Measurements from ENCODE around the gene XYLT1.

The XYLT1 gene

GRCh38 chr16:17362946-17363345 is 107.8 kb downstream of the XYLT1 start:
- H3K4me3 ChIP-seq (ENCODE audit: insufficient read depth in 1 of 2, low read depth in 1 of 2, low read length in 2 of 2), result no peak overlapping the region
- no peak overlapping the region for H2AK5ac ChIP-seq (ENCODE audit: low read length, severe bottlenecking)
- H2BK15ac ChIP-seq (ENCODE audit: low read depth, poor library complexity, severe bottlenecking), result no peak overlapping the region
- no peak overlapping the region for H3K23ac ChIP-seq (ENCODE audit: low read length in 2 of 2)
- H3K79me1 ChIP-seq (replicated peaks; ENCODE audit: low read length, poor library complexity, severe bottlenecking), result no peaks in the 10 kb centered on the region
- H2BK5ac ChIP-seq (ENCODE audit: low read depth, low read length, poor library complexity, severe bottlenecking), result no peak overlapping the region
- no peaks in the 10 kb centered on the region for H3K36me3 ChIP-seq (ENCODE audit: control insufficient read depth in 1 of 2, insufficient read depth in 2 of 2, low read depth in 1 of 2, low read length in 2 of 2)
- no peak overlapping the region for H3K4ac ChIP-seq (ENCODE audit: low read depth in 1 of 2, low read length in 2 of 2)
- no peak overlapping the region for H3K9ac ChIP-seq (ENCODE audit: low read length)
- H2AFZ ChIP-seq (ENCODE audit: low read depth, low read length), result no peak overlapping the region
- H4K91ac ChIP-seq (ENCODE audit: low read length), result no peak overlapping the region
- no peak for DNase-seq
- no peak overlapping the region for H4K8ac ChIP-seq (ENCODE audit: low read length)
- H3K27me3 ChIP-seq (ENCODE audit: control insufficient read depth in 1 of 2, insufficient read depth in 1 of 2, low read length in 2 of 2), result no peaks in the 10 kb centered on the region
- no peak overlapping the region for H2BK12ac ChIP-seq (ENCODE audit: low read length in 2 of 2)
- WGBS, result 66% methylated on average over 3 of the region's 4 CpGs
- H3K9me3 ChIP-seq (ENCODE audit: control insufficient read depth, low read length), result no peaks in the 10 kb centered on the region
- H3K18ac ChIP-seq (ENCODE audit: low read depth in 1 of 2, low read length in 2 of 2), result no peak overlapping the region
- no peaks in the 10 kb centered on the region for H3K4me1 ChIP-seq (ENCODE audit: control insufficient read depth, insufficient read depth, low read depth, low read length)
- no peak overlapping the region for H3K4me2 ChIP-seq (ENCODE audit: low read length, poor library complexity, severe bottlenecking)
- no peak overlapping the region for H3K27ac ChIP-seq (ENCODE audit: low read length, poor library complexity, severe bottlenecking)
- H3K14ac ChIP-seq (ENCODE audit: low read length in 2 of 2), result no peak overlapping the region
- no peak overlapping the region for H2BK120ac ChIP-seq (ENCODE audit: low read depth, low read length)

GRCh38 chr16:17362183-17362582 is 108.6 kb downstream of the XYLT1 start:
- no peak overlapping the region for H2AK5ac ChIP-seq (ENCODE audit: low read length, severe bottlenecking)
- H3K4me3 ChIP-seq (ENCODE audit: insufficient read depth in 1 of 2, low read depth in 1 of 2, low read length in 2 of 2), result no peak overlapping the region
- H2BK5ac ChIP-seq (ENCODE audit: low read depth, low read length, poor library complexity, severe bottlenecking), result no peak overlapping the region
- H3K18ac ChIP-seq (ENCODE audit: low read depth in 1 of 2, low read length in 2 of 2), result no peak overlapping the region
- H3K27me3 ChIP-seq (ENCODE audit: control insufficient read depth in 1 of 2, insufficient read depth in 1 of 2, low read length in 2 of 2), result no peaks in the 10 kb centered on the region
- 88% methylated on average over 5 of the region's 5 CpGs for WGBS
- H2BK12ac ChIP-seq (ENCODE audit: low read length in 2 of 2), result no peak overlapping the region
- no peak overlapping the region for H3K14ac ChIP-seq (ENCODE audit: low read length in 2 of 2)
- no peak overlapping the region for H3K4ac ChIP-seq (ENCODE audit: low read depth in 1 of 2, low read length in 2 of 2)
- H3K27ac ChIP-seq (ENCODE audit: low read length, poor library complexity, severe bottlenecking), result no peak overlapping the region
- no peak overlapping the region for H2AFZ ChIP-seq (ENCODE audit: low read depth, low read length)
- H4K8ac ChIP-seq (ENCODE audit: low read length), result no peak overlapping the region
- H3K4me2 ChIP-seq (ENCODE audit: low read length, poor library complexity, severe bottlenecking), result no peak overlapping the region
- H3K9ac ChIP-seq (ENCODE audit: low read length), result no peak overlapping the region
- no peaks in the 10 kb centered on the region for H3K4me1 ChIP-seq (ENCODE audit: control insufficient read depth, insufficient read depth, low read depth, low read length)
- DNase-seq, result no peak
- H3K9me3 ChIP-seq (ENCODE audit: control insufficient read depth, low read length), result no peaks in the 10 kb centered on the region
- H3K23ac ChIP-seq (ENCODE audit: low read length in 2 of 2), result no peak overlapping the region
- no peak overlapping the region for H2BK15ac ChIP-seq (ENCODE audit: low read depth, poor library complexity, severe bottlenecking)
- H2BK120ac ChIP-seq (ENCODE audit: low read depth, low read length), result no peak overlapping the region
- no peaks in the 10 kb centered on the region for H3K79me1 ChIP-seq (replicated peaks; ENCODE audit: low read length, poor library complexity, severe bottlenecking)
- H3K36me3 ChIP-seq (ENCODE audit: control insufficient read depth in 1 of 2, insufficient read depth in 2 of 2, low read depth in 1 of 2, low read length in 2 of 2), result peaks cover 0 to 6% of the 10 kb centered on the region in 2 experiments
- no peak overlapping the region for H4K91ac ChIP-seq (ENCODE audit: low read length)

GRCh38 chr16:17360693-17361122 is 110.1 kb downstream of the XYLT1 start:
- H3K4me2 ChIP-seq (ENCODE audit: low read length, poor library complexity, severe bottlenecking), result no peak overlapping the region
- no peak overlapping the region for H2AK5ac ChIP-seq (ENCODE audit: low read length, severe bottlenecking)
- H3K9me3 ChIP-seq (ENCODE audit: control insufficient read depth, low read length), result no peaks in the 10 kb centered on the region
- H2BK15ac ChIP-seq (ENCODE audit: low read depth, poor library complexity, severe bottlenecking), result no peak overlapping the region
- H3K18ac ChIP-seq (ENCODE audit: low read depth in 1 of 2, low read length in 2 of 2), result no peak overlapping the region
- DNase-seq, result no peak
- H3K79me1 ChIP-seq (replicated peaks; ENCODE audit: low read length, poor library complexity, severe bottlenecking), result no peaks in the 10 kb centered on the region
- no peak overlapping the region for H2BK5ac ChIP-seq (ENCODE audit: low read depth, low read length, poor library complexity, severe bottlenecking)
- no peak overlapping the region for H2AFZ ChIP-seq (ENCODE audit: low read depth, low read length)
- no peak overlapping the region for H3K23ac ChIP-seq (ENCODE audit: low read length in 2 of 2)
- 79% methylated on average over 7 of the region's 7 CpGs for WGBS
- H3K4me1 ChIP-seq (ENCODE audit: control insufficient read depth, insufficient read depth, low read depth, low read length), result no peaks in the 10 kb centered on the region
- no peak overlapping the region for H3K27ac ChIP-seq (ENCODE audit: low read length, poor library complexity, severe bottlenecking)
- no peak overlapping the region for H3K4me3 ChIP-seq (ENCODE audit: insufficient read depth in 1 of 2, low read depth in 1 of 2, low read length in 2 of 2)
- H3K9ac ChIP-seq (ENCODE audit: low read length), result no peak overlapping the region
- no peak overlapping the region for H3K14ac ChIP-seq (ENCODE audit: low read length in 2 of 2)
- H3K36me3 ChIP-seq (ENCODE audit: control insufficient read depth in 1 of 2, insufficient read depth in 2 of 2, low read depth in 1 of 2, low read length in 2 of 2), result peaks cover 0 to 12% of the 10 kb centered on the region in 2 experiments
- no peak overlapping the region for H2BK12ac ChIP-seq (ENCODE audit: low read length in 2 of 2)
- H2BK120ac ChIP-seq (ENCODE audit: low read depth, low read length), result no peak overlapping the region
- H4K8ac ChIP-seq (ENCODE audit: low read length), result no peak overlapping the region
- no peak overlapping the region for H3K4ac ChIP-seq (ENCODE audit: low read depth in 1 of 2, low read length in 2 of 2)
- no peaks in the 10 kb centered on the region for H3K27me3 ChIP-seq (ENCODE audit: control insufficient read depth in 1 of 2, insufficient read depth in 1 of 2, low read length in 2 of 2)
- H4K91ac ChIP-seq (ENCODE audit: low read length), result no peak overlapping the region

- Histone ChIP-seq H2BK12ac (ENCODE audit: low read length in 2 of 2) (no peak overlapping the region), H4K8ac (ENCODE audit: low read length) (no peak overlapping the region), H3K23ac (ENCODE audit: low read length in 2 of 2) (no peak overlapping the region), H3K36me3 (ENCODE audit: control insufficient read depth in 1 of 2, insufficient read depth in 2 of 2, low read depth in 1 of 2, low read length in 2 of 2) (peaks cover 0 to 19% of the 10 kb centered on the region in 2 experiments), H3K27ac (ENCODE audit: low read length, poor library complexity, severe bottlenecking) (no peak overlapping the region), H4K91ac (ENCODE audit: low read length) (no peak overlapping the region), H3K79me1 (replicated peaks; ENCODE audit: low read length, poor library complexity, severe bottlenecking) (no peaks in the 10 kb centered on the region), H3K4ac (ENCODE audit: low read depth in 1 of 2, low read length in 2 of 2) (no peak overlapping the region), H2BK5ac (ENCODE audit: low read depth, low read length, poor library complexity, severe bottlenecking) (no peak overlapping the region), H2AK5ac (ENCODE audit: low read length, severe bottlenecking) (no peak overlapping the region), H3K14ac (ENCODE audit: low read length in 2 of 2) (no peak overlapping the region), H3K4me3 (ENCODE audit: insufficient read depth in 1 of 2, low read depth in 1 of 2, low read length in 2 of 2) (no peak overlapping the region), H3K9ac (ENCODE audit: low read length) (no peak overlapping the region), H2AFZ (ENCODE audit: low read depth, low read length) (no peak overlapping the region), H3K4me2 (ENCODE audit: low read length, poor library complexity, severe bottlenecking) (no peak overlapping the region), H3K4me1 (ENCODE audit: control insufficient read depth, insufficient read depth, low read depth, low read length) (no peaks in the 10 kb centered on the region), H3K27me3 (ENCODE audit: control insufficient read depth in 1 of 2, insufficient read depth in 1 of 2, low read length in 2 of 2) (no peaks in the 10 kb centered on the region), H3K18ac (ENCODE audit: low read depth in 1 of 2, low read length in 2 of 2) (no peak overlapping the region), H2BK120ac (ENCODE audit: low read depth, low read length) (no peak overlapping the region), H3K9me3 (ENCODE audit: control insufficient read depth, low read length) (no peaks in the 10 kb centered on the region), H2BK15ac (ENCODE audit: low read depth, poor library complexity, severe bottlenecking) (no peak overlapping the region)
- DNase-seq, result no peak
- WGBS, result 73% methylated on average over 5 of the region's 5 CpGs
These were observed 110.9 kb downstream of the XYLT1 start for GRCh38 chr16:17359788-17360390.

Data from mesenchymal stem cell (in vitro differentiated cells and primary cell).